ENCODE results near the gene PLXNB1. TPM values are rescaled to one million over a fixed set of nuclear protein-coding genes. Genes with fewer than 3 reads are reported as not detected.

PLXNB1 gene
- total and polyA plus RNA-seq, 2 experiments from 2014 or later = 49.0 to 144 TPM

DNA sequence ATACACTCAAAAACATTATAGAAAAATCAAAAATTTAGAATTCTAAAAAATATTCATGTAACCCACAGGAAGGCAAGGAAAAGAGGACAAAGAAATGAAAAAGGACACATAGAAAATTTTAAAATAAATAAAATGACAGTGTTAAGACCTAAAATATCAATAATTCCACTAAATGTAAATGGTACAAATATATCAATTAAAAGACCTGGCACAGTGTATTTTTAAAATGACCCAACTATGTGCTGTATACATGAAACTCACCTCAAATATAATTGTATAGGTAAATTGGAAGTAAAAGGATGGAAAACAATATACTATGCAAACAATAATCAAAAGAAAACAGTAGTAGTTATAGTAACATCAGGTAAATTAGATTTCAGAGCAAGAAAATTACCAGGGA lies 68.0 kb downstream of the PLXNB1 start:
- ATAC-seq (no peak), DNase-seq (ENCODE audit: low spot score) (no peak)
- H3K4me1 Mint-ChIP-seq = no peaks in the 10 kb centered on the region
- peaks cover 16% of the 10 kb centered on the region for H3K9me3 Mint-ChIP-seq
- Histone ChIP-seq H3K79me2 (replicated peaks; ENCODE audit: insufficient read depth) (no peaks in the 10 kb centered on the region), H3K9me2 (ENCODE audit: insufficient read depth) (no peaks in the 10 kb centered on the region), H3K27ac (ENCODE audit: low read depth) (no peak overlapping the region), H3K4me1 (ENCODE audit: insufficient read depth) (no peaks in the 10 kb centered on the region), H3K27me3 (ENCODE audit: insufficient read depth) (no peaks in the 10 kb centered on the region), H3K4me3 (no peak overlapping the region), H4K20me1 (replicated peaks; ENCODE audit: insufficient read depth) (no peaks in the 10 kb centered on the region), H3K36me3 (ENCODE audit: insufficient read depth) (no peaks in the 10 kb centered on the region), H3K4me2 (no peak overlapping the region), H2AFZ (no peak overlapping the region), H3F3A (replicated peaks; ENCODE audit: low read depth) (no peaks in the 10 kb centered on the region)
- no peak overlapping the region for H3K27ac Mint-ChIP-seq
- peaks cover 2% of the 10 kb centered on the region for H3K27me3 Mint-ChIP-seq (ENCODE audit: insufficient read depth, low read depth, poor library complexity)
- no peaks in the 10 kb centered on the region for H3K36me3 Mint-ChIP-seq (ENCODE audit: low read depth)
- no peak overlapping the region for H3K4me3 Mint-ChIP-seq
- TF ChIP-seq CREB1 (CRISPR knock-in tag; IDR thresholded peaks at IDR 0.05; ENCODE audit: low read depth) (no peak), NANOG (IDR thresholded peaks at IDR 0.05; ENCODE audit: borderline replicate concordance) (no peak), EZH2 (IDR thresholded peaks at IDR 0.05; ENCODE audit: low read depth, unreplicated experiment) (no peak), JUNB (IDR thresholded peaks at IDR 0.05; ENCODE audit: unreplicated experiment) (no peak)
- TF ChIP-seq, protein P1, sequence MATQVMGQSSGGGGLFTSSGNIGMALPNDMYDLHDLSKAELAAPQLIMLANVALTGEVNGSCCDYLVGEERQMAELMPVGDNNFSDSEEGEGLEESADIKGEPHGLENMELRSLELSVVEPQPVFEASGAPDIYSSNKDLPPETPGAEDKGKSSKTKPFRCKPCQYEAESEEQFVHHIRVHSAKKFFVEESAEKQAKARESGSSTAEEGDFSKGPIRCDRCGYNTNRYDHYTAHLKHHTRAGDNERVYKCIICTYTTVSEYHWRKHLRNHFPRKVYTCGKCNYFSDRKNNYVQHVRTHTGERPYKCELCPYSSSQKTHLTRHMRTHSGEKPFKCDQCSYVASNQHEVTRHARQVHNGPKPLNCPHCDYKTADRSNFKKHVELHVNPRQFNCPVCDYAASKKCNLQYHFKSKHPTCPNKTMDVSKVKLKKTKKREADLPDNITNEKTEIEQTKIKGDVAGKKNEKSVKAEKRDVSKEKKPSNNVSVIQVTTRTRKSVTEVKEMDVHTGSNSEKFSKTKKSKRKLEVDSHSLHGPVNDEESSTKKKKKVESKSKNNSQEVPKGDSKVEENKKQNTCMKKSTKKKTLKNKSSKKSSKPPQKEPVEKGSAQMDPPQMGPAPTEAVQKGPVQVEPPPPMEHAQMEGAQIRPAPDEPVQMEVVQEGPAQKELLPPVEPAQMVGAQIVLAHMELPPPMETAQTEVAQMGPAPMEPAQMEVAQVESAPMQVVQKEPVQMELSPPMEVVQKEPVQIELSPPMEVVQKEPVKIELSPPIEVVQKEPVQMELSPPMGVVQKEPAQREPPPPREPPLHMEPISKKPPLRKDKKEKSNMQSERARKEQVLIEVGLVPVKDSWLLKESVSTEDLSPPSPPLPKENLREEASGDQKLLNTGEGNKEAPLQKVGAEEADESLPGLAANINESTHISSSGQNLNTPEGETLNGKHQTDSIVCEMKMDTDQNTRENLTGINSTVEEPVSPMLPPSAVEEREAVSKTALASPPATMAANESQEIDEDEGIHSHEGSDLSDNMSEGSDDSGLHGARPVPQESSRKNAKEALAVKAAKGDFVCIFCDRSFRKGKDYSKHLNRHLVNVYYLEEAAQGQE (IDR thresholded peaks at IDR 0.05; ENCODE audit: unreplicated experiment) = no peak

DNA sequence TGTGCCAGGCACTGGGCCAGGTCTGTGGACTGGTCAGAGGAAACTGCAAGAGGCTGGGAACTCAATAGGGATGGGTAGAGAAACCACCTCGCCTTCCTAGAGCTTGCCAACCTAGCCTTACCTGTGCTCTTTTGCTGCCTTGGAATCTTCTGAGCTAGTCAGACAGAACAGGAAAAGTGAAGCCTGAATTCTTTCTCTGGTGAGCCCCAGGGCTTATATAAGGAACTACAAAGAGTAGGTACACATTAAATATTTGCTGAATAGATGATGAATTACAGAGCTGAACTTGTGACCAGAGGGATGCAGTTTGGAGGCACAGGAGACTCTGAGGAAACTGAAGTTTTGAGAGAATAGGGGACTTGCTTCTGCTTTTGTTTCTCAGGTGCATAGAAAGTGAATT lies 73.5 kb downstream of the PLXNB1 start:
- Mint-ChIP-seq H3K27me3 (ENCODE audit: insufficient read depth, low read depth, poor library complexity) (peaks cover 4% of the 10 kb centered on the region), H3K27ac (no peak overlapping the region), H3K4me3 (no peak overlapping the region), H3K4me1 (no peaks in the 10 kb centered on the region), H3K9me3 (peaks cover 16% of the 10 kb centered on the region), H3K36me3 (ENCODE audit: low read depth) (no peaks in the 10 kb centered on the region; the same call in 2 of the 3 replicates)
- Histone ChIP-seq H3K9me2 (ENCODE audit: insufficient read depth) (no peaks in the 10 kb centered on the region), H3K79me2 (replicated peaks; ENCODE audit: insufficient read depth) (no peaks in the 10 kb centered on the region), H3F3A (replicated peaks; ENCODE audit: low read depth) (no peaks in the 10 kb centered on the region), H3K36me3 (ENCODE audit: insufficient read depth) (no peaks in the 10 kb centered on the region), H3K4me3 (no peak overlapping the region), H3K4me2 (no peak overlapping the region), H4K20me1 (replicated peaks; ENCODE audit: insufficient read depth) (no peaks in the 10 kb centered on the region), H3K27ac (ENCODE audit: low read depth) (no peak overlapping the region), H3K27me3 (ENCODE audit: insufficient read depth) (peaks cover 6% of the 10 kb centered on the region; the same call in 1 of the 2 replicates), H2AFZ (no peak overlapping the region), H3K4me1 (ENCODE audit: insufficient read depth) (no peaks in the 10 kb centered on the region)
- no peak for ATAC-seq
- no peak for DNase-seq (ENCODE audit: low spot score)
- TF ChIP-seq CREB1 (CRISPR knock-in tag; IDR thresholded peaks at IDR 0.05; ENCODE audit: low read depth) (no peak), EZH2 (IDR thresholded peaks at IDR 0.05; ENCODE audit: low read depth, unreplicated experiment) (no peak), EZH2phosphoT487 (IDR thresholded peaks at IDR 0.05; ENCODE audit: unreplicated experiment) (no peak)
- TF ChIP-seq, protein P2, sequence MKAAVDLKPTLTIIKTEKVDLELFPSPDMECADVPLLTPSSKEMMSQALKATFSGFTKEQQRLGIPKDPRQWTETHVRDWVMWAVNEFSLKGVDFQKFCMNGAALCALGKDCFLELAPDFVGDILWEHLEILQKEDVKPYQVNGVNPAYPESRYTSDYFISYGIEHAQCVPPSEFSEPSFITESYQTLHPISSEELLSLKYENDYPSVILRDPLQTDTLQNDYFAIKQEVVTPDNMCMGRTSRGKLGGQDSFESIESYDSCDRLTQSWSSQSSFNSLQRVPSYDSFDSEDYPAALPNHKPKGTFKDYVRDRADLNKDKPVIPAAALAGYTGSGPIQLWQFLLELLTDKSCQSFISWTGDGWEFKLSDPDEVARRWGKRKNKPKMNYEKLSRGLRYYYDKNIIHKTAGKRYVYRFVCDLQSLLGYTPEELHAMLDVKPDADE (IDR thresholded peaks at IDR 0.05) = no peak
- TF ChIP-seq, protein P3, sequence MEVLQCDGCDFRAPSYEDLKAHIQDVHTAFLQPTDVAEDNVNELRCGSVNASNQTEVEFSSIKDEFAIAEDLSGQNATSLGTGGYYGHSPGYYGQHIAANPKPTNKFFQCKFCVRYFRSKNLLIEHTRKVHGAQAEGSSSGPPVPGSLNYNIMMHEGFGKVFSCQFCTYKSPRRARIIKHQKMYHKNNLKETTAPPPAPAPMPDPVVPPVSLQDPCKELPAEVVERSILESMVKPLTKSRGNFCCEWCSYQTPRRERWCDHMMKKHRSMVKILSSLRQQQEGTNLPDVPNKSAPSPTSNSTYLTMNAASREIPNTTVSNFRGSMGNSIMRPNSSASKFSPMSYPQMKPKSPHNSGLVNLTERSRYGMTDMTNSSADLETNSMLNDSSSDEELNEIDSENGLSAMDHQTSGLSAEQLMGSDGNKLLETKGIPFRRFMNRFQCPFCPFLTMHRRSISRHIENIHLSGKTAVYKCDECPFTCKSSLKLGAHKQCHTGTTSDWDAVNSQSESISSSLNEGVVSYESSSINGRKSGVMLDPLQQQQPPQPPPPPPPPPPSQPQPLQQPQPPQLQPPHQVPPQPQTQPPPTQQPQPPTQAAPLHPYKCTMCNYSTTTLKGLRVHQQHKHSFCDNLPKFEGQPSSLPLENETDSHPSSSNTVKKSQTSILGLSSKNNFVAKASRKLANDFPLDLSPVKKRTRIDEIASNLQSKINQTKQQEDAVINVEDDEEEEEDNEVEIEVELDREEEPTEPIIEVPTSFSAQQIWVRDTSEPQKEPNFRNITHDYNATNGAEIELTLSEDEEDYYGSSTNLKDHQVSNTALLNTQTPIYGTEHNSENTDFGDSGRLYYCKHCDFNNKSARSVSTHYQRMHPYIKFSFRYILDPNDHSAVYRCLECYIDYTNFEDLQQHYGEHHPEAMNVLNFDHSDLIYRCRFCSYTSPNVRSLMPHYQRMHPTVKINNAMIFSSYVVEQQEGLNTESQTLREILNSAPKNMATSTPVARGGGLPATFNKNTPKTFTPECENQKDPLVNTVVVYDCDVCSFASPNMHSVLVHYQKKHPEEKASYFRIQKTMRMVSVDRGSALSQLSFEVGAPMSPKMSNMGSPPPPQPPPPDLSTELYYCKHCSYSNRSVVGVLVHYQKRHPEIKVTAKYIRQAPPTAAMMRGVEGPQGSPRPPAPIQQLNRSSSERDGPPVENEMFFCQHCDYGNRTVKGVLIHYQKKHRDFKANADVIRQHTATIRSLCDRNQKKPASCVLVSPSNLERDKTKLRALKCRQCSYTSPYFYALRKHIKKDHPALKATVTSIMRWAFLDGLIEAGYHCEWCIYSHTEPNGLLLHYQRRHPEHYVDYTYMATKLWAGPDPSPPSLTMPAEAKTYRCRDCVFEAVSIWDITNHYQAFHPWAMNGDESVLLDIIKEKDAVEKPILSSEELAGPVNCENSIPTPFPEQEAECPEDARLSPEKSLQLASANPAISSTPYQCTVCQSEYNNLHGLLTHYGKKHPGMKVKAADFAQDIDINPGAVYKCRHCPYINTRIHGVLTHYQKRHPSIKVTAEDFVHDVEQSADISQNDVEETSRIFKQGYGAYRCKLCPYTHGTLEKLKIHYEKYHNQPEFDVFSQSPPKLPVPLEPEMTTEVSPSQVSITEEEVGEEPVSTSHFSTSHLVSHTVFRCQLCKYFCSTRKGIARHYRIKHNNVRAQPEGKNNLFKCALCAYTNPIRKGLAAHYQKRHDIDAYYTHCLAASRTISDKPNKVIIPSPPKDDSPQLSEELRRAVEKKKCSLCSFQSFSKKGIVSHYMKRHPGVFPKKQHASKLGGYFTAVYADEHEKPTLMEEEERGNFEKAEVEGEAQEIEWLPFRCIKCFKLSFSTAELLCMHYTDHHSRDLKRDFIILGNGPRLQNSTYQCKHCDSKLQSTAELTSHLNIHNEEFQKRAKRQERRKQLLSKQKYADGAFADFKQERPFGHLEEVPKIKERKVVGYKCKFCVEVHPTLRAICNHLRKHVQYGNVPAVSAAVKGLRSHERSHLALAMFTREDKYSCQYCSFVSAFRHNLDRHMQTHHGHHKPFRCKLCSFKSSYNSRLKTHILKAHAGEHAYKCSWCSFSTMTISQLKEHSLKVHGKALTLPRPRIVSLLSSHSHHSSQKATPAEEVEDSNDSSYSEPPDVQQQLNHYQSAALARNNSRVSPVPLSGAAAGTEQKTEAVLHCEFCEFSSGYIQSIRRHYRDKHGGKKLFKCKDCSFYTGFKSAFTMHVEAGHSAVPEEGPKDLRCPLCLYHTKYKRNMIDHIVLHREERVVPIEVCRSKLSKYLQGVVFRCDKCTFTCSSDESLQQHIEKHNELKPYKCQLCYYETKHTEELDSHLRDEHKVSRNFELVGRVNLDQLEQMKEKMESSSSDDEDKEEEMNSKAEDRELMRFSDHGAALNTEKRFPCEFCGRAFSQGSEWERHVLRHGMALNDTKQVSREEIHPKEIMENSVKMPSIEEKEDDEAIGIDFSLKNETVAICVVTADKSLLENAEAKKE (CRISPR knock-in tag; IDR thresholded peaks at IDR 0.05) = no peak

Data from GM23338 (cell line).